Endothelial cell (in vitro differentiated cells): ENCODE data around the gene NOP53. TPM values are rescaled to one million over a fixed set of nuclear protein-coding genes. Genes with fewer than 3 reads are reported as not detected.
"Not testable (repeated sequence)": the region's sequence is repeated elsewhere in the genome, so short reads cannot be mapped to it uniquely, and the experiment has no call there.

Source experiments
- DNase-seq: peaks from one replicate; pipeline ENCODE4 v3.0.0; 2021; ENCODE audit warnings: low spot score
- H3K27ac Mint-ChIP-seq: one replicate; pipeline ENCODE4 v1.8.0; 2021; ENCODE audit warnings: mixed read lengths, inconsistent platforms; ENCODE audit not compliant: unreplicated experiment
- H3K27me3 Mint-ChIP-seq: one replicate; pipeline ENCODE4 v1.8.0; 2021; ENCODE audit warnings: mild to moderate bottlenecking, moderate library complexity, mixed read lengths, inconsistent platforms; ENCODE audit not compliant: unreplicated experiment
- H3K36me3 Mint-ChIP-seq: one replicate; pipeline ENCODE4 v1.8.0; 2021; ENCODE audit warnings: mild to moderate bottlenecking, low read depth, mixed read lengths, inconsistent platforms; ENCODE audit not compliant: unreplicated experiment
- H3K4me1 Mint-ChIP-seq: one replicate; pipeline ENCODE4 v1.8.0; 2021; ENCODE audit warnings: mild to moderate bottlenecking, mixed read lengths, inconsistent platforms; ENCODE audit not compliant: unreplicated experiment
- H3K4me3 Mint-ChIP-seq: one replicate; pipeline ENCODE4 v1.8.0; 2021; ENCODE audit warnings: mild to moderate bottlenecking, mixed read lengths, inconsistent platforms; ENCODE audit not compliant: unreplicated experiment
- H3K9me3 Mint-ChIP-seq: one replicate; pipeline ENCODE4 v1.8.0; 2021; ENCODE audit warnings: mixed read lengths, inconsistent platforms; ENCODE audit not compliant: unreplicated experiment
- total RNA-seq: library from RNA; stranded (reverse); fragmentation: NEBNext Ultra II Directional; extraction: Animal tissue kit (Norgen Biotek cat#: 25700); gene quantifications from one replicate; pipeline ENCODE4 v1.2.1, GENCODE V29; 2021; ENCODE audit not compliant: unreplicated experiment
- TF ChIP-seq, protein P1 (sequence below): fragments of 200-600 bp; sonication (generic); IDR thresholded peaks from one replicate; pipeline ENCODE4 v1.5.0; 2021; ENCODE audit warnings: antibody characterized with exemption; ENCODE audit not compliant: unreplicated experiment

NOP53 gene
- total RNA-seq, 1 donor from 2014 or later = 324 TPM

- no peak for DNase-seq
- no peaks in the 10 kb centered on the region for H3K9me3 Mint-ChIP-seq
- H3K27me3 Mint-ChIP-seq = peaks cover 7% of the 10 kb centered on the region
- peak overlapping the region; percentile 61 for H3K27ac Mint-ChIP-seq
- H3K4me1 Mint-ChIP-seq = peaks cover 22% of the 10 kb centered on the region
- TF ChIP-seq, protein P1, sequence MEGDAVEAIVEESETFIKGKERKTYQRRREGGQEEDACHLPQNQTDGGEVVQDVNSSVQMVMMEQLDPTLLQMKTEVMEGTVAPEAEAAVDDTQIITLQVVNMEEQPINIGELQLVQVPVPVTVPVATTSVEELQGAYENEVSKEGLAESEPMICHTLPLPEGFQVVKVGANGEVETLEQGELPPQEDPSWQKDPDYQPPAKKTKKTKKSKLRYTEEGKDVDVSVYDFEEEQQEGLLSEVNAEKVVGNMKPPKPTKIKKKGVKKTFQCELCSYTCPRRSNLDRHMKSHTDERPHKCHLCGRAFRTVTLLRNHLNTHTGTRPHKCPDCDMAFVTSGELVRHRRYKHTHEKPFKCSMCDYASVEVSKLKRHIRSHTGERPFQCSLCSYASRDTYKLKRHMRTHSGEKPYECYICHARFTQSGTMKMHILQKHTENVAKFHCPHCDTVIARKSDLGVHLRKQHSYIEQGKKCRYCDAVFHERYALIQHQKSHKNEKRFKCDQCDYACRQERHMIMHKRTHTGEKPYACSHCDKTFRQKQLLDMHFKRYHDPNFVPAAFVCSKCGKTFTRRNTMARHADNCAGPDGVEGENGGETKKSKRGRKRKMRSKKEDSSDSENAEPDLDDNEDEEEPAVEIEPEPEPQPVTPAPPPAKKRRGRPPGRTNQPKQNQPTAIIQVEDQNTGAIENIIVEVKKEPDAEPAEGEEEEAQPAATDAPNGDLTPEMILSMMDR = no peak
- H3K36me3 Mint-ChIP-seq = peaks cover 4% of the 10 kb centered on the region
- H3K4me3 Mint-ChIP-seq = no peak overlapping the region
Measured at GRCh38 chr19:47767349-47767748, 22.0 kb downstream of the NOP53 start.

DNA sequence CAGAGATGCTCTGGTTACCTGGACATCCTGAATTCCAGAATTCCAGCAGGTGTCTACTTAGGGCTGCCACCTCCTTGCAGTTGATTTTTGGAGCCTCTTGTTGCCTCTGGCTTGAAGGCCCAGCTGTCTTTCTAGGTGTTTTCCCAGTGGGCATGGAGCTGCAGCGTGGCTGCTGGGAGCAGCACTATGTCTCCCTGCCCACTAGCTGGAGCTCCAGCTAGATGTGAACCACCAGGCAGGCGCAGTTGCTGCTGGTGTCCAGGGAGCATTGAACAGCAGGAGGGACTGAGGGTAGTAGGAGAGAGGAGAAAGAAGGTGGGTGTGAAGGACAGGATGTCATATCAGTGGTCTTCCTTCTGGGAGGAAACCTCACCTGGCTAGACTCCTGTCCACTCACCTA is 23.3 kb downstream of the NOP53 start:
- no peak for DNase-seq
- no peaks in the 10 kb centered on the region for H3K9me3 Mint-ChIP-seq

GRCh38 chr19:47769534-47769933 is 24.2 kb downstream of the NOP53 start:
- no peaks in the 10 kb centered on the region for H3K9me3 Mint-ChIP-seq
- peak overlapping the region; percentile 17 for H3K4me3 Mint-ChIP-seq
- TF ChIP-seq, protein P1 = no peak
- H3K27ac Mint-ChIP-seq = no peak overlapping the region
- peaks cover 5% of the 10 kb centered on the region for H3K27me3 Mint-ChIP-seq
- peaks cover 25% of the 10 kb centered on the region for H3K4me1 Mint-ChIP-seq
- H3K36me3 Mint-ChIP-seq = peaks cover 4% of the 10 kb centered on the region
- DNase-seq = no peak

More for the DNA sequence above, 23.3 kb downstream of the NOP53 start:
- Mint-ChIP-seq H3K4me1 (peaks cover 22% of the 10 kb centered on the region), H3K36me3 (peaks cover 4% of the 10 kb centered on the region), H3K27me3 (peaks cover 5% of the 10 kb centered on the region), H3K4me3 (peak overlapping the region; percentile 61), H3K27ac (no peak overlapping the region)
- TF ChIP-seq, protein P1 = no peak

DNA sequence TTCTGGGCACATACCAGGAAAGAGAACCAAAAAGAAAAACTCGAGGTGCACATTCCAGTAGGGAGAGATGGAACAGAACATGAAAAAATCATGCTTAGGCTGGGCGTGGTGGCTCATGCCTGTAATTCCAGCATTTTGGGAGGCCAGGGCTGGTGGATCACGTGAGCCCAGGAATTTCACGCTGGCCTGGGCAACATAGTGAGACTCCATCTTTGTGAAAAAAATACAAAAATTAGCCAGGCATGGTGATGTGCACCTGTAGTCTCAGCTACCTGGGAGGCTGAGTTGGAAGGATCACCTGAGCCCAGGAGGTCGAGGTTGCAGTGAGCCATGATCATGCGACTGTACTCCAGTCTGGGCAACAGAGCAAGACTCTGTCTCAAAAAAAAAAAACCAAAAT is 25.9 kb downstream of the NOP53 start:
- H3K27me3 Mint-ChIP-seq, DNase-seq, H3K9me3 Mint-ChIP-seq, H3K36me3 Mint-ChIP-seq: not testable (repeated sequence)
- peak overlapping the region; percentile 64 for H3K27ac Mint-ChIP-seq
- peak overlapping the region; percentile 67 for H3K4me3 Mint-ChIP-seq
- H3K4me1 Mint-ChIP-seq = peaks cover 25% of the 10 kb centered on the region

DNA sequence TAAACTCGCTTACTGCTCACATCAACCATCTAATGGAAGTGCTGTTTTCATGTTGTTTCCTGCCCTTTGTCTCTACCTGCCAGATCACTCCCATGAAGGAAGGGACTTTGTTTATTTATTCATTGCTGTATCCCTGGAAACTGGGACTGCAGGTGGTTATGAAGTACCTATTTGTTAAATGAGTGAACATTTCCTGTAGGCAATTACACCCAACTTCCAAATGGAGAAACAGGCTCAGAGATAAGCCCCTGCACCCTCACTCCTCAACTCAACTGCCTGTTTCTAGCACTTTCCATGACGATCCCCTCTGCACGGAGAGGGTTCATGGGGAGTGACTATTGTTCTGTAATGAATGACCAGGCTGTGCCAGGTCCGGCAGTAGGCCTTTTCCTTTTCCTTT is 31.2 kb downstream of the NOP53 start:
- peaks cover 9% of the 10 kb centered on the region for H3K27me3 Mint-ChIP-seq
- H3K27ac Mint-ChIP-seq = peak overlapping the region; percentile 100
- no peaks in the 10 kb centered on the region for H3K9me3 Mint-ChIP-seq
- H3K4me3 Mint-ChIP-seq = peak overlapping the region; percentile 72
- TF ChIP-seq, protein P1 = no peak
- peaks cover 32% of the 10 kb centered on the region for H3K4me1 Mint-ChIP-seq
- peaks cover 19% of the 10 kb centered on the region for H3K36me3 Mint-ChIP-seq
- peak; percentile 61 for DNase-seq

DNA sequence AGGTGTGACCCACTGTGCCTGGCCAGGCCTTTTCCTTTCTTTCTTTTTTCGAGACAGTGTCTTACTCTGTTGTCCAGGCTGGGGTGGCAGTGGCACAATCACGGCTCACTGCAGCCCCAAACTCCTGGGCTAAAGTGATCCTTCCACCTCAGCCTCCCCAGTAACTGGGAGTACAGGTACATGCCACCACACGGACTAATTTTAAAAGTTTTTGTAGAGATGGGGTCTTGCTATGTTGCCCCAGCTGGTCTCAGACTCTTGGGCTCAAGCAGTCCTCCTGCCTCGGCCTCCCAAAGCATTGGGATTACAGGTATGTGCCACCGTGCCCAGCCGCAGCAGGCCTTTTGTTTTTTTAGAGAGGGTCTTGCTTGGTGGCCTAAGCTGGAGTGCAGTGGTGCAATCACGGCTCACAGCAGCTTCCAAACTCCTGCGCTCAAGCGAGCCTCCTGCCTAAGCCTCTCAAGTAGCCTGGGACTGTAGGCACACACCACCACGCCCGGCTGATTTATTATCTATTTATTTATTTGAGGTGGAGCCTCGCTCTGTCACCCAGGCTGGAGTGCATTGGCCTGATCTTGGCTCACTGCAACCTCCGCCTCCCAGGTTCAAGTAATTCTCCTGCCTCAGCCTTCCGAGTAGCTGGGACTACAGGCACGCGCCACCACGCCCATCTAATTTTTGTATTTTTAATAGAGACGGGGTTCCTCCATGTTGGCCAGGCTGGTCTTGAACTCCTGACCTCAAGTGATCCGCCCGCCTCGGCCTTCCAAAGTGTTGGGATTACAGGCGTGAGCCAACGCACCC is 32.1 kb downstream of the NOP53 start:
- H3K9me3 Mint-ChIP-seq, DNase-seq: not testable (repeated sequence)
- Mint-ChIP-seq H3K27me3 (peaks cover 10% of the 10 kb centered on the region), H3K27ac (peak overlapping the region; percentile 100), H3K4me3 (peak overlapping the region; percentile 97), H3K4me1 (peaks cover 38% of the 10 kb centered on the region), H3K36me3 (peaks cover 27% of the 10 kb centered on the region)
